ENCODE measurements around the gene KRT72. TPM values are rescaled to one million over a fixed set of nuclear protein-coding genes. Genes with fewer than 3 reads are reported as not detected.

The KRT72 gene
- polyA plus RNA-seq, 1 donor from 2014 or later: not detected

- no peaks in the 10 kb centered on the region for H3K27me3 ChIP-seq (ENCODE audit: insufficient read depth, low read depth, low read length)
- H3K4me3 ChIP-seq (ENCODE audit: low read length): no peak overlapping the region
- H3K9me2 ChIP-seq (ENCODE audit: insufficient read depth, low read length): no peaks in the 10 kb centered on the region
- no peaks in the 10 kb centered on the region for H3K79me2 ChIP-seq (replicated peaks; ENCODE audit: insufficient read depth, low read length)
- no peak overlapping the region for H2AFZ ChIP-seq (ENCODE audit: low read depth, low read length)
- no peaks in the 10 kb centered on the region for H4K20me1 ChIP-seq (ENCODE audit: insufficient read depth)
- H3F3A ChIP-seq (ENCODE audit: insufficient read depth, low read length, poor library complexity, severe bottlenecking): no peaks in the 10 kb centered on the region
- TF ChIP-seq CTCF (IDR thresholded peaks at IDR 0.05; ENCODE audit: poor library complexity, severe bottlenecking) (no peak), RAD21 (conservative IDR thresholded peaks at IDR 0.05) (no peak), REST (IDR thresholded peaks at IDR 0.05; ENCODE audit: borderline replicate concordance) (no peak), EP300 (conservative IDR thresholded peaks at IDR 0.05; ENCODE audit: poor library complexity, severe bottlenecking) (no peak), SMC3 (conservative IDR thresholded peaks at IDR 0.05; ENCODE audit: poor library complexity) (no peak)
- no peaks in the 10 kb centered on the region for H3K36me3 ChIP-seq (ENCODE audit: insufficient read depth, low read length)
- no peak overlapping the region for H3K9ac ChIP-seq (ENCODE audit: low read length)
- no peak overlapping the region for H3K4me2 ChIP-seq (ENCODE audit: low read length)
- no peaks in the 10 kb centered on the region for H3K9me3 ChIP-seq (ENCODE audit: low read length)
- H3K27ac ChIP-seq (ENCODE audit: low read length): no peak overlapping the region
Observed at GRCh38 chr12:52537101-52537500, 64.2 kb downstream of the KRT72 start.

Other genes with a start within 250 kb of the KRT72 start
- gene KRT85, start 234.0 kb downstream of the KRT72 start, polyA plus RNA-seq: not detected in 2 replicates
- gene KRT84, start 215.8 kb downstream of the KRT72 start, polyA plus RNA-seq: not detected in 2 replicates
- gene KRT82, start 195.1 kb downstream of the KRT72 start, polyA plus RNA-seq: not detected in 2 replicates
- gene KRT75, start 167.1 kb downstream of the KRT72 start, polyA plus RNA-seq: not detected in 2 replicates
- gene KRT6B, start 149.3 kb downstream of the KRT72 start, polyA plus RNA-seq: not detected in 2 replicates
- gene KRT6C, start 127.7 kb downstream of the KRT72 start, polyA plus RNA-seq: not detected in 2 replicates
- not detected in 2 replicates for gene KRT6A, start 108.2 kb downstream of the KRT72 start, polyA plus RNA-seq
- not detected in 2 replicates for gene KRT5, start 81.1 kb downstream of the KRT72 start, polyA plus RNA-seq
- not detected in 2 replicates for gene KRT71, start 48.3 kb downstream of the KRT72 start, polyA plus RNA-seq
- gene KRT74, start 27.6 kb downstream of the KRT72 start, polyA plus RNA-seq: not detected in 2 replicates
- not detected in 2 replicates for gene KRT73, start 17.1 kb upstream of the KRT72 start, polyA plus RNA-seq
- gene KRT2, start 50.7 kb upstream of the KRT72 start, polyA plus RNA-seq: not detected in 2 replicates
- not detected in 2 replicates for gene KRT1, start 78.9 kb upstream of the KRT72 start, polyA plus RNA-seq
- gene KRT77, start 102.1 kb upstream of the KRT72 start, polyA plus RNA-seq: not detected in 2 replicates
- not detected in 2 replicates for gene KRT76, start 175.9 kb upstream of the KRT72 start, polyA plus RNA-seq
- gene KRT3, start 194.7 kb upstream of the KRT72 start, polyA plus RNA-seq: not detected in 2 replicates
- gene KRT4, start 212.7 kb upstream of the KRT72 start, polyA plus RNA-seq: not detected in 2 replicates
- not detected in 2 replicates for gene KRT79, start 232.8 kb upstream of the KRT72 start, polyA plus RNA-seq
- gene KRT78, start 247.5 kb upstream of the KRT72 start, polyA plus RNA-seq: not detected in 2 replicates